KOPT-K1 (cell line): ENCODE data around the gene MAGI1.

ENCODE experiments used
- H3K27ac ChIP-seq: fragments of 200-600 bp; sonication (generic); 2 replicates; pipeline ENCODE4 v1.5.1; 2016; ENCODE audit warnings: antibody characterized with exemption, mild to moderate bottlenecking, low read depth, low read length; ENCODE audit not compliant: poor library complexity, severe bottlenecking
- H3K36me3 ChIP-seq: fragments of 200-600 bp; sonication (generic); 2 replicates; pipeline ENCODE4 v1.5.1; 2017; ENCODE audit warnings: antibody characterized with exemption, mild to moderate bottlenecking, low read length, moderate library complexity; ENCODE audit not compliant: insufficient read depth
- H3K9me3 ChIP-seq: fragments of 200-600 bp; sonication (generic); 2 replicates; pipeline ENCODE4 v1.5.1; 2017; ENCODE audit warnings: antibody characterized with exemption, low read length, mild to moderate bottlenecking; ENCODE audit not compliant: insufficient read depth, poor library complexity, severe bottlenecking

The MAGI1 gene

GRCh38 chr3:65888196-65888595 lies 150.5 kb downstream of the MAGI1 start:
- Histone ChIP-seq H3K9me3 (no peaks in the 10 kb centered on the region), H3K36me3 (no peaks in the 10 kb centered on the region), H3K27ac (no peak overlapping the region)

GRCh38 chr3:65886391-65886790 lies 152.3 kb downstream of the MAGI1 start:
- no peak overlapping the region for H3K27ac ChIP-seq
- H3K36me3 ChIP-seq: no peaks in the 10 kb centered on the region
- no peaks in the 10 kb centered on the region for H3K9me3 ChIP-seq

GRCh38 chr3:65884071-65884470 lies 154.6 kb downstream of the MAGI1 start:
- H3K9me3 ChIP-seq: no peaks in the 10 kb centered on the region
- no peaks in the 10 kb centered on the region for H3K36me3 ChIP-seq
- no peak overlapping the region for H3K27ac ChIP-seq

GRCh38 chr3:65883613-65884012 lies 155.1 kb downstream of the MAGI1 start:
- no peak overlapping the region for H3K27ac ChIP-seq

GRCh38 chr3:65880350-65880749 lies 158.4 kb downstream of the MAGI1 start:
- Histone ChIP-seq H3K36me3 (no peaks in the 10 kb centered on the region), H3K27ac (no peak overlapping the region), H3K9me3 (no peaks in the 10 kb centered on the region)

More at GRCh38 chr3:65883613-65884012, 155.1 kb downstream of the MAGI1 start:
- no peaks in the 10 kb centered on the region for H3K9me3 ChIP-seq
- H3K36me3 ChIP-seq: no peaks in the 10 kb centered on the region

- H3K36me3 ChIP-seq: no peaks in the 10 kb centered on the region
- no peaks in the 10 kb centered on the region for H3K9me3 ChIP-seq
- no peak overlapping the region for H3K27ac ChIP-seq
Measured at GRCh38 chr3:65879372-65879771, 159.3 kb downstream of the MAGI1 start.

GRCh38 chr3:65878831-65879230 lies 159.9 kb downstream of the MAGI1 start:
- no peaks in the 10 kb centered on the region for H3K9me3 ChIP-seq
- H3K27ac ChIP-seq: no peak overlapping the region
- no peaks in the 10 kb centered on the region for H3K36me3 ChIP-seq

- no peaks in the 10 kb centered on the region for H3K36me3 ChIP-seq
- no peaks in the 10 kb centered on the region for H3K9me3 ChIP-seq
- H3K27ac ChIP-seq: no peak overlapping the region
Measured at GRCh38 chr3:65877160-65877559, 161.6 kb downstream of the MAGI1 start.

GRCh38 chr3:65876028-65876420 lies 162.7 kb downstream of the MAGI1 start:
- no peaks in the 10 kb centered on the region for H3K36me3 ChIP-seq
- H3K9me3 ChIP-seq: no peaks in the 10 kb centered on the region
- no peak overlapping the region for H3K27ac ChIP-seq

GRCh38 chr3:65875393-65876027 lies 163.2 kb downstream of the MAGI1 start:
- H3K36me3 ChIP-seq: no peaks in the 10 kb centered on the region
- no peak overlapping the region for H3K27ac ChIP-seq
- no peaks in the 10 kb centered on the region for H3K9me3 ChIP-seq

GRCh38 chr3:65873869-65874268 lies 164.8 kb downstream of the MAGI1 start:
- H3K9me3 ChIP-seq: no peaks in the 10 kb centered on the region
- H3K27ac ChIP-seq: no peak overlapping the region
- no peaks in the 10 kb centered on the region for H3K36me3 ChIP-seq

- Histone ChIP-seq H3K27ac (no peak overlapping the region), H3K36me3 (no peaks in the 10 kb centered on the region), H3K9me3 (no peaks in the 10 kb centered on the region)
Measured at GRCh38 chr3:65873028-65873427, 165.7 kb downstream of the MAGI1 start.

- Histone ChIP-seq H3K27ac (no peak overlapping the region), H3K9me3 (no peaks in the 10 kb centered on the region), H3K36me3 (no peaks in the 10 kb centered on the region)
Measured at GRCh38 chr3:65871305-65872141, 167.2 kb downstream of the MAGI1 start.

GRCh38 chr3:65869798-65870197 lies 168.9 kb downstream of the MAGI1 start:
- no peaks in the 10 kb centered on the region for H3K36me3 ChIP-seq
- no peaks in the 10 kb centered on the region for H3K9me3 ChIP-seq
- H3K27ac ChIP-seq: no peak overlapping the region

GRCh38 chr3:65867463-65868210 lies 171.1 kb downstream of the MAGI1 start:
- Histone ChIP-seq H3K27ac (no peak overlapping the region), H3K9me3 (no peaks in the 10 kb centered on the region), H3K36me3 (no peaks in the 10 kb centered on the region)
